Endothelial cell of umbilical vein (primary cell): Measurements from ENCODE around the gene PPP1R16B. TPM values are rescaled to one million over a fixed set of nuclear protein-coding genes. Genes with fewer than 3 reads are reported as not detected.

Source experiments
- BruUV-seq: library from RNA; stranded (reverse); fragments of 400-500 nt; replicated peaks from 2 replicates; lab custom pipeline; 2021; lab: Mats Ljungman, UMichigan
- CTCF ChIA-PET: fragments of 300-600, 350-600 bp; sonication (Branson Sonifier 250); formaldehyde crosslinking; loops from one replicate; lab custom pipeline; 2021; ENCODE audit warnings: antibody characterized with exemption, inconsistent platforms; lab: Charles Lee
- POLR2A ChIA-PET: fragments of 300-600, 350-600 bp; sonication (Branson Sonifier 250); formaldehyde crosslinking; loops from one replicate; lab custom pipeline; 2021; ENCODE audit warnings: antibody characterized with exemption, inconsistent platforms; lab: Charles Lee
- DNase-seq: peaks from one replicate; pipeline ENCODE4 v3.0.0-alpha.2; 2011; ENCODE audit warnings: low read depth, low spot score
- FAIRE-seq: peaks from 2 replicates; lab custom pipeline; 2011; peaks lifted over from hg19 to GRCh38; lab: Jason Lieb, UNC
- H2AFZ ChIP-seq: 2 replicates; pipeline ENCODE4 v1.6.0; 2012; ENCODE audit warnings: low read depth, low read length, control low read depth, inconsistent platforms
- H3K27ac ChIP-seq: 2 replicates; pipeline ENCODE4 v1.5.1; 2011; ENCODE audit warnings: low read depth, mild to moderate bottlenecking, control low read depth, low read length, moderate library complexity; ENCODE audit not compliant: insufficient read depth
- H3K27me3 ChIP-seq, 2 experiments: 2 replicates each; pipeline versions ENCODE4 v1.6.0 to v1.6.1; 2011; ENCODE audit warnings: low read length in 2 of 2, mixed read lengths in 1 of 2; ENCODE audit not compliant: control insufficient read depth in 2 of 2, insufficient read depth in 2 of 2
- H3K36me3 ChIP-seq, 2 experiments: 2 replicates in 1 of 2; 3 replicates in 1 of 2; pipeline ENCODE4 v1.5.1; 2011; ENCODE audit warnings: low read length in 2 of 2, mild to moderate bottlenecking in 1 of 2, moderate library complexity in 1 of 2; ENCODE audit not compliant: control insufficient read depth in 2 of 2, insufficient read depth in 2 of 2; ENCODE audit errors: extremely low read depth in 1 of 2
- H3K4me1 ChIP-seq: 3 replicates; pipeline ENCODE4 v1.5.1; 2011; ENCODE audit warnings: mild to moderate bottlenecking, low read length; ENCODE audit not compliant: control insufficient read depth, insufficient read depth; ENCODE audit errors: extremely low read depth
- H3K4me2 ChIP-seq: 2 replicates; pipeline ENCODE4 v1.6.1; 2011; ENCODE audit warnings: low read length, control low read depth, mixed read lengths; ENCODE audit not compliant: insufficient read depth
- H3K4me3 ChIP-seq, 3 experiments: fragments of 200-600 bp in 1 of 3; sonication (generic), shearing (Covaris generic) in 1 of 3; replicated peaks in 1 of 3; 2 replicates each; pipeline ENCODE4 v1.5.1; 2011 to 2016; ENCODE audit warnings: control low read depth in 3 of 3, low read length in 3 of 3, mild to moderate bottlenecking in 2 of 3, inconsistent platforms in 1 of 3, low read depth in 1 of 3, moderate library complexity in 1 of 3; ENCODE audit not compliant: insufficient read depth in 1 of 3
- H3K79me2 ChIP-seq: 2 replicates; pipeline ENCODE4 v1.6.0; 2012; ENCODE audit warnings: low read length, inconsistent platforms; ENCODE audit not compliant: control insufficient read depth, insufficient read depth
- H3K9ac ChIP-seq: replicated peaks from 2 replicates; pipeline ENCODE3; 2011; ENCODE audit warnings: low read length, control low read depth; ENCODE audit not compliant: insufficient read depth; ENCODE audit errors: extremely low read depth
- H3K9me1 ChIP-seq: replicated peaks from 3 replicates; pipeline ENCODE4 v1.6.0; 2011; ENCODE audit warnings: mild to moderate bottlenecking, low read length; ENCODE audit not compliant: control insufficient read depth, insufficient read depth; ENCODE audit errors: extremely low read depth
- H3K9me3 ChIP-seq: replicated peaks from 2 replicates; pipeline ENCODE4 v1.5.1; 2012; ENCODE audit warnings: low read length, inconsistent platforms; ENCODE audit not compliant: control insufficient read depth, insufficient read depth
- H4K20me1 ChIP-seq: replicated peaks from 2 replicates; pipeline ENCODE3; 2011; ENCODE audit warnings: mild to moderate bottlenecking, low read length; ENCODE audit not compliant: control insufficient read depth, insufficient read depth; ENCODE audit errors: extremely low read depth
- CTCF ChIP-seq, 2 donors: IDR thresholded peaks; 1 replicate in 1 of 2; 2 replicates in 1 of 2; pipeline ENCODE4 v1.5.1; 2011; ENCODE audit warnings: low read length in 2 of 2, mild to moderate bottlenecking in 2 of 2, moderate library complexity in 2 of 2, control low read depth in 1 of 2, inconsistent platforms in 1 of 2, low read depth in 1 of 2; ENCODE audit not compliant: insufficient read depth in 1 of 2; ENCODE audit errors: extremely low read depth in 1 of 2
- EZH2 ChIP-seq: IDR thresholded peaks from 2 replicates; pipeline ENCODE4 v1.6.1; 2012; ENCODE audit warnings: borderline replicate concordance, low read depth, mild to moderate bottlenecking, moderate library complexity, low read length, inconsistent platforms; ENCODE audit not compliant: severe bottlenecking
- FOS ChIP-seq: IDR thresholded peaks from 2 replicates; pipeline ENCODE4 v1.6.1; 2011; ENCODE audit warnings: mild to moderate bottlenecking, low read length, moderate library complexity, borderline replicate concordance; ENCODE audit not compliant: insufficient read depth
- GATA2 ChIP-seq: IDR thresholded peaks from 2 replicates; pipeline ENCODE4 v1.7.0; 2011; ENCODE audit warnings: low read depth, mild to moderate bottlenecking, moderate library complexity, mixed read lengths, low read length; ENCODE audit not compliant: insufficient read length, insufficient read depth
- JUN ChIP-seq: IDR thresholded peaks from 2 replicates; pipeline ENCODE4 v1.6.1; 2011; ENCODE audit warnings: borderline replicate concordance, low read depth; ENCODE audit not compliant: insufficient read length, insufficient read depth
- MYC ChIP-seq: IDR thresholded peaks from one replicate; pipeline ENCODE4 v1.6.1; 2011; ENCODE audit warnings: mild to moderate bottlenecking, low read depth, low read length
- POLR2A ChIP-seq: IDR thresholded peaks from 2 replicates; pipeline ENCODE4 v1.6.1; 2012; ENCODE audit warnings: low read depth, mild to moderate bottlenecking, control low read depth, low read length
- POLR2AphosphoS5 ChIP-seq: IDR thresholded peaks from 2 replicates; pipeline ENCODE4 v1.6.1; 2012; ENCODE audit warnings: low read depth, mild to moderate bottlenecking, control low read depth, low read length, moderate library complexity; ENCODE audit not compliant: insufficient read depth
- dilution Hi-C: fragments of 300-500 bp; cut with MboI; formaldehyde crosslinking; loops from one replicate; pipeline ENCODE4 v1.15.0; 2019; ENCODE audit warnings: low sequenced_read_pairs; ENCODE audit not compliant: extremely low pct_ligation_motif_present
- intact Hi-C: fragments of 100-400 bp; cut with micrococcal nuclease; formaldehyde crosslinking; loops from one replicate; pipeline ENCODE4 v1.10.0; 2022
- polyA plus RNA-seq, 4 experiments: library from polyadenylated mRNA; depleted of rRNA in 3 of 4; stranded (reverse) in 3 of 4; unstranded in 1 of 4; fragments of >200 nt; gene quantifications; 2 replicates each; pipeline versions ENCODE4 v1.2.1 to v1.2.3, GENCODE V29; 2011 to 2012; ENCODE audit warnings: missing spikeins in 1 of 4
- total RNA-seq: library from RNA; stranded (reverse); gene quantifications from 2 replicates; pipeline ENCODE4 v1.2.3, GENCODE V29; 2021
- TF ChIP-seq, protein P1 (sequence below): IDR thresholded peaks from 2 replicates; pipeline ENCODE4 v1.6.1; 2011; ENCODE audit not compliant: insufficient read depth, insufficient read length

PPP1R16B gene
- total and polyA plus RNA-seq, 2 donors (not counting 3 experiments of a cell fraction or from before 2014, with no cell fraction given): 34.7 to 68.1 TPM

- no peaks in the 10 kb centered on the region for H3K27me3 ChIP-seq
- no peak overlapping the region for H2AFZ ChIP-seq
- FAIRE-seq (no peak), DNase-seq (no peak)
- H3K79me2 ChIP-seq: no peaks in the 10 kb centered on the region
- H3K27ac ChIP-seq: no peak overlapping the region
- no peak overlapping the region for H3K4me3 ChIP-seq
- dilution Hi-C loops: no loop called here
- H3K4me2 ChIP-seq: no peak overlapping the region
- intact Hi-C loops: no loop called here
- no peaks in the 10 kb centered on the region for H4K20me1 ChIP-seq
- peaks cover 13% of the 10 kb centered on the region for H3K4me1 ChIP-seq
- no peak overlapping the region for H3K9ac ChIP-seq
- no peaks in the 10 kb centered on the region for H3K9me3 ChIP-seq
- H3K9me1 ChIP-seq: no peaks in the 10 kb centered on the region
- peaks cover 0 to 5% of the 10 kb centered on the region in 2 experiments for H3K36me3 ChIP-seq
- POLR2A ChIA-PET: no interaction called here
- TF ChIP-seq JUN (no peak), FOS (no peak), EZH2 (no peak), POLR2AphosphoS5 (no peak), POLR2A (no peak), CTCF (IDR thresholded peaks at IDR 0.05; ENCODE audit: extremely low read depth in 1 of 2, insufficient read depth in 1 of 2, low read depth in 1 of 2, low read length in 2 of 2) (no peak), GATA2 (no peak), MYC (no peak)
- TF ChIP-seq, protein P1, sequence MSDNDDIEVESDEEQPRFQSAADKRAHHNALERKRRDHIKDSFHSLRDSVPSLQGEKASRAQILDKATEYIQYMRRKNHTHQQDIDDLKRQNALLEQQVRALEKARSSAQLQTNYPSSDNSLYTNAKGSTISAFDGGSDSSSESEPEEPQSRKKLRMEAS: no peak
- CTCF ChIA-PET: interaction anchor here (1.2 kb wide), 1 partner anchor 24 kb away, joined by 3 read pairs; no protein-coding TSS in a partner anchor
- BruUV-seq: no TSS peak
Measured at GRCh38 chr20:38867062-38867359, 61.5 kb downstream of the PPP1R16B start.
